ENCODE data around the gene TRIM22. TPM values are rescaled to one million over a fixed set of nuclear protein-coding genes. Genes with fewer than 3 reads are reported as not detected.

Gene TRIM22
- total RNA-seq, 1 donor from 2014 or later: 177 TPM

DNA sequence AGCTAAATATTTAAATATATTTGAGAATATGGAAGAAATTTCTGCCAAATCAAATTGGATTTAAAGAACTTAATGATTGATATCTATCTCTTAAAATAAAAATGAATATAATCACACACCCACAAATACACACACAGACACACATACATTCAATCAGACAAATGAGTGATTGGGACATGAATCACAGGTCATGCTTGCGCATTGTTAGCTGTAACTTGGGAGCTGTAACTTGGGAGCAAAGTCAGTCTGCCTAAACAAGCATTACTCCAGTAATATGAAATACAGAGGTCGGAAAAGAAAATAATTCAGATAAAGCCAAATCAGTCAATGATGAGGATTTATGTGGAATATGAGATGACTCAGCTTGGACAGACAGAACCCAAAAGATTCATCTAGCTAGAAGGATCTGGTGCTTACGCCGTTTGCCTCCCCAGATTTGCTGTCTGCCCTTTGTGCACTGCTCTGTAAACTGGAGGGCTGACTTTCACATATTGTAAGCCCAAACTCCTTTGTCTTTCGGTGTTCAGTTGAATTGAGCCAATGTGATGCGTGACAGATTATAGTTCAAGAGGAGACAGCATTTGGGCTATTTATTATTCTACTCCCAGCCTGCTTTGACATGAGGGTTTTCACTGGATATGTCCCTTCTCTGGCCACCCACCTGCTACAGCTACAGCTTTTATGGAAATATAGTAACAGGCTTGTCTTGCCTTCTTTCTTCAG is 48.2 kb downstream of the TRIM22 start:
- intact Hi-C loops (cut with micrococcal nuclease): no loop called here

DNA sequence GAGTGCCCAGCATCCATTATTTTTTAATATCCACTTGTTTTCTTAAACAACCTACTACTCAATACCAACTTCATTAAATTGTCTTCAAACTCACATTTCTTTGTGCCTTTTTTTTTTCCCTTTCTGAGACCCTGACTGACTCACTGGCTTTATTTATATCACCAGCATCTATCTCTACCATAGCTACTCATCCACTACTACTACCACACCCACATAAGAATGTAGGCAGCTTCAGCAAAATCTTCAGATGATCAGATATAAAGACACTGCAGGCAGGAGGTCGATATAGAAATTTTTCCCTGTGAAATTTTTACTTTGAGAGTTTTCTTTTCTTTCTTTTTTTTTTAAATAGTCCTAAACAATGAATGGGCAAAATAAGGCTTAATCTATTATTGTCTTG is 48.8 kb downstream of the TRIM22 start:
- intact Hi-C loops (cut with micrococcal nuclease): no loop called here

DNA sequence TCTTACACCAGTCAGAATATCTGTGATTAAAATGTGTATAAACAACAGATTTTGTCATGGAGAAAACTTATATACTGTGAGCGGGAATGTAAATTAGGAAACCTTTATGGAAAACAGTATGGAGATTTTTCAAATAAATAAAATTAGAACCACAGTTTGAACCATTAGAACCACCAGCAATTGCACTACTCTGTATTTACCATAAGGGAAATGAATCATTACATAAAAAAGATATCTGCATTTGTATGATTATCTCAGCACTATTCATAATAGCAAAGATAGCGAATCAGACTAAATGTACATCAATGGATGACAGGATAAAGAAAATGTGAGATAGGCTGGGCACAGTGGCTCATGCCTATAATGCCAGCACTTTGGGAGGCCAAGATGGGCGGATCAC is 57.0 kb downstream of the TRIM22 start:
- intact Hi-C loops (cut with micrococcal nuclease): no loop called here

DNA sequence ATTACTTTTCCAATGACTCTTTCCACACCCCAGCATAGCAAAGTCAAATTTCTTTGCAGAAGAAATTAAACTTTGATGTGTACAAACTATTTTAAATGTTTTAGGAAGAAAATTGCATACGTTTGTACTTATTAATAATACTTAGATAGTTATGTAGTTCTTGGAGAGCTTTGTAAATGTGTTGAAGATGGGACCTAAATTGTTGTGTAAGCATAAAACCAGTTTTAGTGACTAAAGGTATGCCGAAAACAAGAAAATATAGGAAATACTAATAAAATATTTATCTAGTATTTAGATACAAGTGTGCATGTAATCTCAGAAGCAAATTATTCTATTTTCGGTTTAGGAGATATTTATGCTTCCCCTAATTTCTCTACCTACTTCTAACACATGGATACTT is 60.2 kb downstream of the TRIM22 start:
- intact Hi-C loops (cut with micrococcal nuclease): no loop called here

DNA sequence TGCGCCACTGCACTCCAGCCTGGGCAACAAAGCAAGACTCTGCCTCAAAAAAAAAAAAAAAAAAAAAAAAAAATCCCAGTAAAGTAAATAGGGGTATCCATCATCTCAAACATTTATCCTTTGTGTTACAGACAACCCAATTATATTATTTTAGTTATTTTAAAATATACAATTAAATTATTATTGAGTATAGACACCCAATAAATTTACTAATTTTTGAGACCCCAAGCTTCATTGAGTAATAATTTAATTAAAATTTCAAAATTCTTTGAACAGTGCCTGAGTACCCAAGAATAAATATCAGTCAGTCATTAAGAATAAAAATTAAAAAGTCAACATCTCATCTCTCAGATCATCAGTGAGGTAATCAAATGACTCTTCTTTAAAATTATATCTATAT is 64.4 kb downstream of the TRIM22 start, which contains the start of gene OR52N4:
Gene OR52N4 (plus strand): TSS at position 301 of the 400 bp plus-strand sequence. CDS start 498 bp downstream, outside the sequence.
- intact Hi-C loops (cut with micrococcal nuclease): no loop called here

Other genes with a start within 250 kb of the TRIM22 start
- not detected in 2 replicates for gene OR51I1, start 248.3 kb upstream of the TRIM22 start, total RNA-seq
- not detected in 2 replicates for gene OR51I2, start 240.5 kb upstream of the TRIM22 start, total RNA-seq
- gene OR52D1, start 201.1 kb upstream of the TRIM22 start, total RNA-seq: not detected in 2 replicates
- gene UBQLN3, start 179.8 kb upstream of the TRIM22 start, total RNA-seq: not detected in 2 replicates
- 0.09 and 0.18 TPM in 2 replicates for gene UBQLNL, start 173.1 kb upstream of the TRIM22 start, total RNA-seq
- gene OR52H1, start 141.2 kb upstream of the TRIM22 start, total RNA-seq: not detected in 2 replicates
- gene OR52B6, start 108.9 kb upstream of the TRIM22 start, total RNA-seq: not detected in 2 replicates
- gene TRIM6, start 93.2 kb upstream of the TRIM22 start, total RNA-seq: 0.18 and 0.25 TPM in 2 replicates
- gene TRIM34, start 64.8 kb upstream of the TRIM22 start, total RNA-seq: 7.4 and 8.8 TPM in 2 replicates
- gene TRIM5, start 4.7 kb upstream of the TRIM22 start, total RNA-seq: 22.1 and 24.4 TPM in 2 replicates
- gene OR56B1, start 46.7 kb downstream of the TRIM22 start, total RNA-seq: 0.09 and 0.36 TPM in 2 replicates
- 0.52 and 0.57 TPM in 2 replicates for gene OR52N4, start 64.5 kb downstream of the TRIM22 start, total RNA-seq
- not detected in 2 replicates for gene OR52N5, start 93.6 kb downstream of the TRIM22 start, total RNA-seq
- gene OR52N1, start 101.5 kb downstream of the TRIM22 start, total RNA-seq: 0.23 TPM in 1 of 2 replicates, not detected in the other
- gene OR52N2, start 119.1 kb downstream of the TRIM22 start, total RNA-seq: not detected in 2 replicates
- gene OR52E6, start 152.1 kb downstream of the TRIM22 start, total RNA-seq: not detected in 2 replicates
- not detected in 2 replicates for gene OR52E8, start 167.9 kb downstream of the TRIM22 start, total RNA-seq
- gene OR52E4, start 190.8 kb downstream of the TRIM22 start, total RNA-seq: not detected in 2 replicates
- gene OR52E5, start 203.4 kb downstream of the TRIM22 start, total RNA-seq: not detected in 2 replicates

All from T-helper 2 cell treated with Interferon-gamma antibody and Interleukin-4, amounts not matched to agents 100 ng/mL and 5 ng/mL, for 36 hours (primary cell).